GM19193 (cell line): ENCODE results near the gene RPL23.

ENCODE experiments used
- POLR2A ChIP-seq: IDR thresholded peaks from 4 replicates; pipeline ENCODE4 v1.6.1; 2011; ENCODE audit not compliant: insufficient read depth, insufficient read length; ENCODE audit errors: extremely low read depth

Gene RPL23

GRCh38 chr17:38861399-38861843 is 7.9 kb upstream of the RPL23 start:
- no peak for TF ChIP-seq POLR2A

- TF ChIP-seq POLR2A = no peak
Measured at GRCh38 chr17:38857271-38857670, 3.8 kb upstream of the RPL23 start.

- no peak for TF ChIP-seq POLR2A
Measured at GRCh38 chr17:38852771-38853291, 690 bp downstream of the RPL23 start.

- no peak for TF ChIP-seq POLR2A
Measured at GRCh38 chr17:38851434-38851833, 2.1 kb downstream of the RPL23 start.

GRCh38 chr17:38850374-38850773 is 3.1 kb downstream of the RPL23 start:
- no peak for TF ChIP-seq POLR2A

GRCh38 chr17:38848939-38849605 is 4.4 kb downstream of the RPL23 start:
- TF ChIP-seq POLR2A = peak; percentile 30

- TF ChIP-seq POLR2A = no peak
Measured at GRCh38 chr17:38848557-38848891, 5.0 kb downstream of the RPL23 start.

GRCh38 chr17:38844261-38844757 is 9.2 kb downstream of the RPL23 start:
- no peak for TF ChIP-seq POLR2A

- no peak for TF ChIP-seq POLR2A
Measured at GRCh38 chr17:38825762-38826247, 27.7 kb downstream of the RPL23 start.

- TF ChIP-seq POLR2A = peak; percentile 90
Measured at GRCh38 chr17:38824899-38825761, 28.4 kb downstream of the RPL23 start, which contains the start of gene CWC25. Gene CWC25, minus strand, starts transcription at chr17:38825321. Its CDS starts 138 bp downstream, at chr17:38825183.

GRCh38 chr17:38815576-38816193 is 37.8 kb downstream of the RPL23 start:
- TF ChIP-seq POLR2A = no peak

- no peak for TF ChIP-seq POLR2A
Measured at GRCh38 chr17:38809828-38810227, 43.7 kb downstream of the RPL23 start.

GRCh38 chr17:38800237-38800760 is 53.2 kb downstream of the RPL23 start:
- no peak for TF ChIP-seq POLR2A

- peak; percentile 74 for TF ChIP-seq POLR2A
Measured at GRCh38 chr17:38799501-38800236, 53.9 kb downstream of the RPL23 start, which contains the start of gene PIP4K2B. Gene PIP4K2B, minus strand, starts transcription at chr17:38799556. Its CDS starts 132 bp downstream, at chr17:38799424.

- TF ChIP-seq POLR2A = peak; percentile 36
Measured at GRCh38 chr17:38798614-38799500, 54.7 kb downstream of the RPL23 start.
